PFSK-1 (cell line): ENCODE measurements around the gene TOP2A.
A peak's percentile ranks its signal among the peaks of the same experiment; 100 is the strongest.

Experiments
- FOXP2 ChIP-seq: optimal IDR thresholded peaks from 2 replicates; pipeline ENCODE3; 2011; ENCODE audit warnings: borderline replicate concordance, control low read depth, inconsistent platforms; ENCODE audit not compliant: insufficient read depth; ENCODE audit errors: extremely low read length, extremely low read depth
- POLR2AphosphoS5 ChIP-seq: IDR thresholded peaks from 2 replicates; pipeline ENCODE4 v1.6.1; 2012; ENCODE audit warnings: low read depth, mild to moderate bottlenecking, control low read depth, low read length, moderate library complexity
- SIN3A ChIP-seq: IDR thresholded peaks from 2 replicates; pipeline ENCODE4 v1.6.1; 2012; ENCODE audit warnings: mild to moderate bottlenecking, low read length, moderate library complexity, borderline replicate concordance; ENCODE audit not compliant: insufficient read depth
- TAF1 ChIP-seq: IDR thresholded peaks from 2 replicates; pipeline ENCODE4 v1.6.1; 2012; ENCODE audit warnings: low read length, control low read depth, borderline replicate concordance; ENCODE audit not compliant: insufficient read depth
- TF ChIP-seq, protein P1 (sequence below), 2 experiments: IDR thresholded peaks; 2 replicates each; pipeline versions ENCODE4 v1.6.1 to v1.8.0; 2011 to 2012; ENCODE audit warnings: low read depth in 2 of 2, low read length in 2 of 2, control low read depth in 1 of 2, inconsistent platforms in 1 of 2, mild to moderate bottlenecking in 1 of 2, moderate library complexity in 1 of 2; ENCODE audit not compliant: insufficient read depth in 1 of 2

The TOP2A gene

DNA sequence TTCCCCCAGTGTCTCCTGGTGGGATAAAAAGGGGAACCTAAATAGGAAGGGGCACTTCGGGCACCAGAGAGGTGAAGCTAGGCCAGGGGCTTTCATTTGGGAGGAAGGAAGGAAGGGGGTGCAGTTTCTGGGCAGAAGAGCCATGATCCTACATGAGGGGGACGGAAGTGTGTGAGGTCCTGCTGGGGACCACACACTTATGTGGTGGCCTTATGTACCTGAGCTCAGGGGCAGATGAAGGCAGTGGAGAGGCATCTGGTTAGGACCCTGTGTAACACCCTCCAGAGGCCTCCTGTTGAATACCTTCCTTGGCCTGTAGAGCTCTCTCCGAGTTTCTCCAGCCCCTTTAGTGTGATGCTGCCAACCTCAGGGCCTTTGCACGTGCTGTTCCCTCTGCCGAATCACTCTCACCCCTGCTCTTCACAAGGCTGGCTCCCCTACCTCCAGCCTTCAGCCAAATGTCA is 46.7 kb upstream of the TOP2A start:
- no peak for TF ChIP-seq POLR2AphosphoS5
- TF ChIP-seq TAF1 = no peak
- no peak for TF ChIP-seq SIN3A
- TF ChIP-seq FOXP2 = no peak
- TF ChIP-seq, protein P1, sequence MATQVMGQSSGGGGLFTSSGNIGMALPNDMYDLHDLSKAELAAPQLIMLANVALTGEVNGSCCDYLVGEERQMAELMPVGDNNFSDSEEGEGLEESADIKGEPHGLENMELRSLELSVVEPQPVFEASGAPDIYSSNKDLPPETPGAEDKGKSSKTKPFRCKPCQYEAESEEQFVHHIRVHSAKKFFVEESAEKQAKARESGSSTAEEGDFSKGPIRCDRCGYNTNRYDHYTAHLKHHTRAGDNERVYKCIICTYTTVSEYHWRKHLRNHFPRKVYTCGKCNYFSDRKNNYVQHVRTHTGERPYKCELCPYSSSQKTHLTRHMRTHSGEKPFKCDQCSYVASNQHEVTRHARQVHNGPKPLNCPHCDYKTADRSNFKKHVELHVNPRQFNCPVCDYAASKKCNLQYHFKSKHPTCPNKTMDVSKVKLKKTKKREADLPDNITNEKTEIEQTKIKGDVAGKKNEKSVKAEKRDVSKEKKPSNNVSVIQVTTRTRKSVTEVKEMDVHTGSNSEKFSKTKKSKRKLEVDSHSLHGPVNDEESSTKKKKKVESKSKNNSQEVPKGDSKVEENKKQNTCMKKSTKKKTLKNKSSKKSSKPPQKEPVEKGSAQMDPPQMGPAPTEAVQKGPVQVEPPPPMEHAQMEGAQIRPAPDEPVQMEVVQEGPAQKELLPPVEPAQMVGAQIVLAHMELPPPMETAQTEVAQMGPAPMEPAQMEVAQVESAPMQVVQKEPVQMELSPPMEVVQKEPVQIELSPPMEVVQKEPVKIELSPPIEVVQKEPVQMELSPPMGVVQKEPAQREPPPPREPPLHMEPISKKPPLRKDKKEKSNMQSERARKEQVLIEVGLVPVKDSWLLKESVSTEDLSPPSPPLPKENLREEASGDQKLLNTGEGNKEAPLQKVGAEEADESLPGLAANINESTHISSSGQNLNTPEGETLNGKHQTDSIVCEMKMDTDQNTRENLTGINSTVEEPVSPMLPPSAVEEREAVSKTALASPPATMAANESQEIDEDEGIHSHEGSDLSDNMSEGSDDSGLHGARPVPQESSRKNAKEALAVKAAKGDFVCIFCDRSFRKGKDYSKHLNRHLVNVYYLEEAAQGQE (IDR thresholded peaks at IDR 0.05; ENCODE audit: insufficient read depth in 1 of 2, low read depth in 2 of 2, low read length in 2 of 2) = no peak

DNA sequence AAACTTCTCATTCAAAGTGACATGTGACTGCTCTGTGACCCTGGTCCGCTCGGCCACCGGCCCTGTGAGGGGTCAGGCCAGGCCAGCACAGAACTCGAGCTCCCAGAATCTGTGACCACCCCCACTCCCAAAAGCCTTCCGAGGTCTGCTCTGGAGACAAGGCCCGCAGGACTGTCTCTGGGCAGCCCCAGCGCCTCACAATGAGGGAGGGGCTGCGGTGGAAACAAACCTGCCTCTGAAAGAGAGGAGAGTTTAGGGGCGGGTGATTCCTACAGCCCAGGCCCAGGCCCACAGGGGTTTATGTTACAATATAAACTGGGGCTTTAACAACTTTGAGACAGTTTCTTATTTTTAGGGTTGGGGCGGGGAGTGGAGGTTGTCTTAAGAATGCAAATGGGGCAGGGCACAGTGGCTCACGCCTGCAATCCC is 45.4 kb upstream of the TOP2A start:
- no peak for TF ChIP-seq FOXP2
- TF ChIP-seq TAF1 = no peak
- no peak for TF ChIP-seq POLR2AphosphoS5
- TF ChIP-seq, protein P1 (IDR thresholded peaks at IDR 0.05; ENCODE audit: insufficient read depth in 1 of 2, low read depth in 2 of 2, low read length in 2 of 2) = no peak
- TF ChIP-seq SIN3A = no peak

DNA sequence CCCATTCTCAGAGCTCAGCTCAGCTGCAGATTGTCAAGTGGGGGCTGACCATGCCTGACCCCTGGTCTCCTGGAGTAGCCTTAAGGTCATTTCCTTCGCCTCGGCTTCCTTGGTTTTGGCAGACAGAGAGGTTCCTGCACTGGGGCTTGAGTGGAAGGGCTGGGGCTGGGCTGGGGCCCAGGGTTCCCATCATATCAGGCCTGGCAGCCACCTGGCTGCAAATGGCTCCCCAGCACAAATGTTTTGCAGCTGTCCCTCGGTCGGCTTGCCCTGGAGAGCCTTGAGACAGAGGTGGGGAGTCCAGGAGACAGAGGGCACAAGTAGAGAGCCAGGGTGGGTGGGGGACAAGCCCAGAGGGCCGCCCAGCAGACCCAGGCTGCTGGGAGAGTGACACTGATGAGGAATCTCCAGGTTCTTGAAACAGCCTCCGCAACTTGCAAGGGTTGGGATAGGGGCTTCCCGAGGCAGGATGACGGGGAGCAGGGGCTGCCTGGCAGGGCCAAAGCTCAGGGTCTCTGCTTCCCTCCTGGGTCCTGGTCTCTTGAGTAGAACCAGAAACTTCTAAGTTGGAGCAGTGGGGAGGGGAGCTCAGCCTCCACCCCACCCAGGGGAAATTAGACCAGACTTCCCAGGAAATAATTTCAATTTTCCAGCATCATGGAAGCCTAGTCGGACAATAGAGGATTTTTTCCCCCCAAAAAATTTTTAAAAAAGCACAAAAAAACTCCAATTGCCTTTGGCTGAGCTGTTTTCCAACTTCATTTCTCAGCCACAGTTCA is 44.8 kb upstream of the TOP2A start:
- TF ChIP-seq SIN3A (no peak), POLR2AphosphoS5 (no peak), FOXP2 (peak; percentile 16), TAF1 (no peak)
- TF ChIP-seq, protein P1 (IDR thresholded peaks at IDR 0.05; ENCODE audit: insufficient read depth in 1 of 2, low read depth in 2 of 2, low read length in 2 of 2) = no peak

DNA sequence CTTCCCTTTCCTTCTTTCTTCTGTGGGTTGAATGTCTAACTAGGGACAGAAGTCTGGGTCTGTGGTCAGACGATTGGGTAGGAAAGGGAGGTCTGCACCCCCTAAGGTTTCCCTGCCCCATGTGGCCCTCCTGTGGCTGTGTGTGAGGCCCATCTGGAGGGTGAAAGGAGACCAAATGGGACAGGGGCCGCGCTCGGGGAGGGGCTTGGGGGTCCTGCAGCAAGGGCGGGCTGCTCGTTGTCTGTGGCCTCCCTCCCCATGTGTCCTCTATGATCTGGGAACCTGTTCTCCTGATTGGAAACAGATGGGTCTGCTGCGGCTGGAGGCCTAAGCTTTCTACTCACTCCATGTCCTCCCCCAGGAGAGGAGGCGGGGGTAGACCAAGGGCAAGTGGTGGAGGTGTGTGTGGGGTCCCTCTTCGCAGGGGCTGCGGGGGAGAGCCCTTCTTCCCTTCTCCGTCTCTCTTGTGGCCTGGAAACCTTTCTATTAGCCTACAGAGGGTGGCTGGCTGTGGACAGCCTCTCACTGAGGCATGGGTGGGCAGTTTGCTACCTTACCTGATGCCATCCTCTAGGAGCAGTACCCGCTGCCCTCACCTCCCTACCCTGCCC is 44.1 kb upstream of the TOP2A start:
- no peak for TF ChIP-seq SIN3A
- no peak; the same call in 1 of the 2 replicates for TF ChIP-seq POLR2AphosphoS5
- TF ChIP-seq, protein P1 (IDR thresholded peaks at IDR 0.05; ENCODE audit: insufficient read depth in 1 of 2, low read depth in 2 of 2, low read length in 2 of 2) = no peak
- no peak for TF ChIP-seq FOXP2
- TF ChIP-seq TAF1 = no peak
